Coronary artery (tissue), 2 donors: ENCODE data around the gene MFSD12.

Source experiments
- DNase-seq: peaks from one replicate; pipeline ENCODE4 v3.0.0-alpha.2; 2017; ENCODE audit warnings: low spot score
- H3K27ac ChIP-seq, 2 donors: fragments of 200-600 bp; sonication (generic); one replicate each; pipeline ENCODE4 v1.5.1; 2016 to 2019
- H3K4me3 ChIP-seq: fragments of 200-600 bp; sonication (generic); 2 replicates; pipeline ENCODE4 v1.5.1; 2016; ENCODE audit warnings: mild to moderate bottlenecking, moderate library complexity
- CTCF ChIP-seq: fragments of 200-600 bp; sonication (generic); IDR thresholded peaks from one replicate; pipeline ENCODE4 v1.5.1; 2019; ENCODE audit warnings: antibody characterized with exemption

Gene MFSD12

GRCh38 chr19:3535981-3536380, 21.4 kb downstream of the MFSD12 start:
- no peak for TF ChIP-seq CTCF
- no peak for DNase-seq
- Histone ChIP-seq H3K27ac (peak overlapping the region in 1 of 2 donors; percentile 22), H3K4me3 (no peak overlapping the region)

- H3K4me3 ChIP-seq, result no peak overlapping the region
- DNase-seq, result no peak
- TF ChIP-seq CTCF, result no peak
- peak overlapping the region in 1 of 2 donors; percentile 22 for H3K27ac ChIP-seq
Measured at GRCh38 chr19:3535563-3535965, 21.8 kb downstream of the MFSD12 start.

DNA sequence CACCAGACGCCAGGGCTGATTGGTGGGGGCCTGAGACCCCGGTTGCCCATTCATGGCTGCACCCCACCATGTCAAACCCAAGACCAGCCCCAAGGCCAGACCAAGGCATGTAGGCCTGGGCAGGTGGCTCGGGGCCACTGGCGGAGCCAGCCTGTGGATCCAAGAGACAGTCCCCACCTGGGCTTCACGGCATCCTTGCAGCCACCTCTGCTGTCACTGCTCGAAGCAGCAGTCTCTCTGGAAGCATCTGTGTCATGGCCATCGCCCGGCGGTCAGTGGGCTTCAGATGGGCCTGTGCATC, 22.2 kb downstream of the MFSD12 start:
- H3K27ac ChIP-seq, result no peak overlapping the region
- no peak for TF ChIP-seq CTCF
- no peak for DNase-seq
- no peak overlapping the region for H3K4me3 ChIP-seq

GRCh38 chr19:3534375-3535234, 22.8 kb downstream of the MFSD12 start:
- TF ChIP-seq CTCF, result no peak
- no peak overlapping the region for H3K4me3 ChIP-seq
- DNase-seq, result no peak
- no peak overlapping the region for H3K27ac ChIP-seq

- no peak for DNase-seq
- TF ChIP-seq CTCF, result no peak
- H3K4me3 ChIP-seq, result no peak overlapping the region
- H3K27ac ChIP-seq, result no peak overlapping the region
Measured at GRCh38 chr19:3533563-3534216, 23.7 kb downstream of the MFSD12 start.

GRCh38 chr19:3533033-3533432, 24.4 kb downstream of the MFSD12 start:
- H3K27ac ChIP-seq, result no peak overlapping the region
- no peak for DNase-seq
- no peak for TF ChIP-seq CTCF
- H3K4me3 ChIP-seq, result no peak overlapping the region
